CD4-positive, alpha-beta T cell (primary cell): ENCODE data around the gene PRRX2. TPM values are rescaled to one million over a fixed set of nuclear protein-coding genes. Genes with fewer than 3 reads are reported as not detected.

ENCODE experiments used
- ATAC-seq: fragments of 200-7000 bp; cut with Tn5 transposase; one replicate; pipeline ENCODE4 v1.10.0; 2022; ENCODE audit warnings: mild to moderate bottlenecking; ENCODE audit not compliant: poor library complexity
- CTCF ChIA-PET: fragments of 350-600 bp; sonication (Branson Sonifier 250); formaldehyde crosslinking; loops from one replicate; lab custom pipeline; 2021; ENCODE audit warnings: antibody characterized with exemption, inconsistent platforms; lab: Charles Lee
- POLR2A ChIA-PET: fragments of 350-600 bp; sonication (Branson Sonifier 250); formaldehyde crosslinking; loops from one replicate; lab custom pipeline; 2021; ENCODE audit warnings: antibody characterized with exemption, inconsistent platforms; lab: Charles Lee
- DNase-seq, 14 experiments: peaks; one replicate each; pipeline ENCODE4 v3.0.0-alpha.2; 2013 to 2020; ENCODE audit warnings: mixed read lengths in 2 of 14
- H3K27ac ChIP-seq, 2 donors: one replicate each; pipeline versions ENCODE4 v1.5.1 to v1.7.0; 2013; ENCODE audit warnings: low read length in 2 of 2, low read depth in 1 of 2, mild to moderate bottlenecking in 1 of 2
- H3K27me3 ChIP-seq, 2 experiments: 1 replicate in 1 of 2; 2 replicates in 1 of 2; pipeline versions ENCODE4 v1.6.1 to v1.7.0; 2013; ENCODE audit warnings: low read length in 2 of 2, control low read depth in 1 of 2, mild to moderate bottlenecking in 1 of 2, moderate library complexity in 1 of 2; ENCODE audit not compliant: insufficient read depth in 2 of 2, control insufficient read depth in 1 of 2
- H3K36me3 ChIP-seq: one replicate; pipeline ENCODE4 v1.6.1; 2013; ENCODE audit warnings: low read length, control low read depth; ENCODE audit not compliant: insufficient read depth
- H3K4me1 ChIP-seq: one replicate; pipeline ENCODE4 v1.6.1; 2013; ENCODE audit warnings: low read length, control low read depth; ENCODE audit not compliant: insufficient read depth
- H3K4me3 ChIP-seq: one replicate; pipeline ENCODE4 v1.5.1; 2013; ENCODE audit warnings: mild to moderate bottlenecking, low read length, moderate library complexity
- H3K9me3 ChIP-seq, 2 experiments: 1 replicate in 1 of 2; 2 replicates in 1 of 2; pipeline versions ENCODE4 v1.6.1 to v1.7.0; 2013; ENCODE audit warnings: low read length in 2 of 2, mild to moderate bottlenecking in 2 of 2, control low read depth in 1 of 2, moderate library complexity in 1 of 2; ENCODE audit not compliant: control insufficient read depth in 1 of 2, insufficient read depth in 1 of 2
- H3K27ac Mint-ChIP-seq: one replicate; pipeline ENCODE4 v1.8.0; 2020; ENCODE audit warnings: mixed read lengths
- H3K27me3 Mint-ChIP-seq: one replicate; pipeline ENCODE4 v1.8.0; 2021; ENCODE audit warnings: mixed read lengths
- H3K36me3 Mint-ChIP-seq: one replicate; pipeline ENCODE4 v1.8.0; 2021; ENCODE audit warnings: low read depth, mixed read lengths
- H3K4me1 Mint-ChIP-seq: one replicate; pipeline ENCODE4 v1.8.0; 2021; ENCODE audit warnings: low read depth, mixed read lengths
- H3K4me3 Mint-ChIP-seq: one replicate; pipeline ENCODE4 v1.8.0; 2020; ENCODE audit warnings: mild to moderate bottlenecking, mixed read lengths
- H3K9me3 Mint-ChIP-seq: one replicate; pipeline ENCODE4 v1.8.0; 2020; ENCODE audit warnings: mixed read lengths
- CTCF ChIP-seq: fragments of 200-600 bp; IDR thresholded peaks from one replicate; pipeline ENCODE4 v1.8.0; 2022; ENCODE audit warnings: antibody characterized with exemption, mild to moderate bottlenecking
- intact Hi-C, 2 experiments: fragments of 100-400 bp; cut with DNase I in 1 of 2; cut with micrococcal nuclease in 1 of 2; formaldehyde crosslinking; loops; one replicate each; pipeline versions ENCODE4 v1.15.1 to v1.9.0; 2023 to 2025; cut with DNase I, micrococcal nuclease
- total RNA-seq, 174 experiments: library from RNA in 2 of 174; stranded (reverse) in 2 of 174; gene quantifications; one replicate each; pipeline ENCODE4 v1.2.3 and lab custom pipeline; 2021 to 2026

The PRRX2 gene
- total RNA-seq, 2 experiments from 2014 or later, result not detected

GRCh38 chr9:129673602-129674001 is 8.2 kb downstream of the PRRX2 start:
- no peaks in the 10 kb centered on the region for H3K36me3 ChIP-seq
- intact Hi-C loops, result no loop called here
- no peak overlapping the region for H3K27ac ChIP-seq
- no peaks in the 10 kb centered on the region for H3K9me3 ChIP-seq
- no peaks in the 10 kb centered on the region for H3K4me1 ChIP-seq
- Mint-ChIP-seq H3K9me3 (no peaks in the 10 kb centered on the region), H3K36me3 (no peaks in the 10 kb centered on the region), H3K27ac (no peak overlapping the region), H3K4me3 (no peak overlapping the region), H3K27me3 (peaks cover 22% of the 10 kb centered on the region), H3K4me1 (no peaks in the 10 kb centered on the region)
- CTCF ChIA-PET, result no interaction called here
- POLR2A ChIA-PET, result no interaction called here
- TF ChIP-seq CTCF, result no peak
- ATAC-seq (no peak), DNase-seq (no peak)
- no peak overlapping the region for H3K4me3 ChIP-seq
- H3K27me3 ChIP-seq, result peaks cover 0 to 2% of the 10 kb centered on the region in 2 experiments

GRCh38 chr9:129674229-129674628 is 8.8 kb downstream of the PRRX2 start:
- no peak overlapping the region for H3K27ac ChIP-seq
- DNase-seq, result no peak
- H3K27me3 ChIP-seq, result peaks cover 0 to 3% of the 10 kb centered on the region in 2 experiments
- no peak overlapping the region for H3K4me3 ChIP-seq
- no peak overlapping the region for H3K4me3 Mint-ChIP-seq
- CTCF ChIA-PET, result interaction anchor here (0.6 kb wide), 1 partner anchor 89 kb away, joined by 3 read pairs; no protein-coding TSS in a partner anchor
- H3K4me1 ChIP-seq, result no peaks in the 10 kb centered on the region
- ATAC-seq, result no peak
- intact Hi-C loops, result no loop called here
- no peaks in the 10 kb centered on the region for H3K4me1 Mint-ChIP-seq
- H3K9me3 ChIP-seq, result no peaks in the 10 kb centered on the region
- peaks cover 23% of the 10 kb centered on the region for H3K27me3 Mint-ChIP-seq
- no peaks in the 10 kb centered on the region for H3K36me3 Mint-ChIP-seq
- H3K27ac Mint-ChIP-seq, result no peak overlapping the region
- TF ChIP-seq CTCF, result no peak
- no peaks in the 10 kb centered on the region for H3K36me3 ChIP-seq
- H3K9me3 Mint-ChIP-seq, result no peaks in the 10 kb centered on the region
- POLR2A ChIA-PET, result no interaction called here

- CTCF ChIA-PET, result no interaction called here
- Mint-ChIP-seq H3K9me3 (no peaks in the 10 kb centered on the region), H3K27me3 (peaks cover 20% of the 10 kb centered on the region), H3K36me3 (no peaks in the 10 kb centered on the region), H3K27ac (no peak overlapping the region), H3K4me3 (no peak overlapping the region), H3K4me1 (no peaks in the 10 kb centered on the region)
- no peak overlapping the region for H3K4me3 ChIP-seq
- H3K27ac ChIP-seq, result no peak overlapping the region
- DNase-seq, result no peak
- no peaks in the 10 kb centered on the region for H3K36me3 ChIP-seq
- intact Hi-C loops, result no loop called here
- TF ChIP-seq CTCF, result no peak
- H3K4me1 ChIP-seq, result no peaks in the 10 kb centered on the region
- peaks cover 0 to 6% of the 10 kb centered on the region in 2 experiments for H3K27me3 ChIP-seq
- POLR2A ChIA-PET, result no interaction called here
- no peak for ATAC-seq
- no peaks in the 10 kb centered on the region for H3K9me3 ChIP-seq
Measured at GRCh38 chr9:129675620-129676019, 10.2 kb downstream of the PRRX2 start.
